ENCODE data around the gene KCNIP1.

KCNIP1 gene

GRCh38 chr5:170622933-170623332 is 119.1 kb downstream of the KCNIP1 start:
- no peak overlapping the region for H3K9ac ChIP-seq (ENCODE audit: low read length)
- H3K27me3 ChIP-seq (ENCODE audit: control insufficient read depth, insufficient read depth, low read length): no peaks in the 10 kb centered on the region
- no peaks in the 10 kb centered on the region for H3K4me1 ChIP-seq (ENCODE audit: control insufficient read depth, insufficient read depth, low read length)
- H3K9me3 ChIP-seq (ENCODE audit: control insufficient read depth, low read length): no peaks in the 10 kb centered on the region
- H3K36me3 ChIP-seq (ENCODE audit: control insufficient read depth, insufficient read depth, low read length): no peaks in the 10 kb centered on the region
- H3K4me3 ChIP-seq (ENCODE audit: low read length): no peak overlapping the region

- Histone ChIP-seq H3K36me3 (ENCODE audit: control insufficient read depth, insufficient read depth, low read length) (no peaks in the 10 kb centered on the region), H3K27me3 (ENCODE audit: control insufficient read depth, insufficient read depth, low read length) (no peaks in the 10 kb centered on the region), H3K9me3 (ENCODE audit: control insufficient read depth, low read length) (no peaks in the 10 kb centered on the region), H3K4me3 (ENCODE audit: low read length) (no peak overlapping the region), H3K4me1 (ENCODE audit: control insufficient read depth, insufficient read depth, low read length) (no peaks in the 10 kb centered on the region), H3K9ac (ENCODE audit: low read length) (no peak overlapping the region)
Measured at GRCh38 chr5:170623576-170624181, 119.9 kb downstream of the KCNIP1 start.

- Histone ChIP-seq H3K36me3 (ENCODE audit: control insufficient read depth, insufficient read depth, low read length) (no peaks in the 10 kb centered on the region), H3K4me3 (ENCODE audit: low read length) (no peak overlapping the region)
Measured at GRCh38 chr5:170625221-170626165, 121.7 kb downstream of the KCNIP1 start.

GRCh38 chr5:170626507-170627150 is 122.8 kb downstream of the KCNIP1 start:
- no peaks in the 10 kb centered on the region for H3K27me3 ChIP-seq (ENCODE audit: control insufficient read depth, insufficient read depth, low read length)
- no peak overlapping the region for H3K9ac ChIP-seq (ENCODE audit: low read length)
- no peaks in the 10 kb centered on the region for H3K4me1 ChIP-seq (ENCODE audit: control insufficient read depth, insufficient read depth, low read length)
- no peak overlapping the region for H3K4me3 ChIP-seq (ENCODE audit: low read length)
- no peaks in the 10 kb centered on the region for H3K9me3 ChIP-seq (ENCODE audit: control insufficient read depth, low read length)
- H3K36me3 ChIP-seq (ENCODE audit: control insufficient read depth, insufficient read depth, low read length): no peaks in the 10 kb centered on the region

More at GRCh38 chr5:170625221-170626165, 121.7 kb downstream of the KCNIP1 start:
- no peak overlapping the region for H3K9ac ChIP-seq (ENCODE audit: low read length)
- no peaks in the 10 kb centered on the region for H3K27me3 ChIP-seq (ENCODE audit: control insufficient read depth, insufficient read depth, low read length)
- no peaks in the 10 kb centered on the region for H3K9me3 ChIP-seq (ENCODE audit: control insufficient read depth, low read length)
- no peaks in the 10 kb centered on the region for H3K4me1 ChIP-seq (ENCODE audit: control insufficient read depth, insufficient read depth, low read length)

GRCh38 chr5:170627271-170627670 is 123.5 kb downstream of the KCNIP1 start:
- H3K9me3 ChIP-seq (ENCODE audit: control insufficient read depth, low read length): no peaks in the 10 kb centered on the region
- no peak overlapping the region for H3K9ac ChIP-seq (ENCODE audit: low read length)
- H3K27me3 ChIP-seq (ENCODE audit: control insufficient read depth, insufficient read depth, low read length): peaks cover 5% of the 10 kb centered on the region
- no peaks in the 10 kb centered on the region for H3K4me1 ChIP-seq (ENCODE audit: control insufficient read depth, insufficient read depth, low read length)
- no peak overlapping the region for H3K4me3 ChIP-seq (ENCODE audit: low read length)
- no peaks in the 10 kb centered on the region for H3K36me3 ChIP-seq (ENCODE audit: control insufficient read depth, insufficient read depth, low read length)

GRCh38 chr5:170628028-170628427 is 124.2 kb downstream of the KCNIP1 start:
- Histone ChIP-seq H3K9ac (ENCODE audit: low read length) (no peak overlapping the region), H3K4me1 (ENCODE audit: control insufficient read depth, insufficient read depth, low read length) (peaks cover 2% of the 10 kb centered on the region), H3K27me3 (ENCODE audit: control insufficient read depth, insufficient read depth, low read length) (peaks cover 10% of the 10 kb centered on the region), H3K4me3 (ENCODE audit: low read length) (no peak overlapping the region), H3K9me3 (ENCODE audit: control insufficient read depth, low read length) (no peaks in the 10 kb centered on the region), H3K36me3 (ENCODE audit: control insufficient read depth, insufficient read depth, low read length) (no peaks in the 10 kb centered on the region)

- peaks cover 5% of the 10 kb centered on the region for H3K4me1 ChIP-seq (ENCODE audit: control insufficient read depth, insufficient read depth, low read length)
- H3K9me3 ChIP-seq (ENCODE audit: control insufficient read depth, low read length): no peaks in the 10 kb centered on the region
- H3K36me3 ChIP-seq (ENCODE audit: control insufficient read depth, insufficient read depth, low read length): no peaks in the 10 kb centered on the region
- H3K27me3 ChIP-seq (ENCODE audit: control insufficient read depth, insufficient read depth, low read length): peaks cover 10% of the 10 kb centered on the region
- H3K9ac ChIP-seq (ENCODE audit: low read length): no peak overlapping the region
- H3K4me3 ChIP-seq (ENCODE audit: low read length): no peak overlapping the region
Measured at GRCh38 chr5:170628691-170629565, 125.1 kb downstream of the KCNIP1 start.

- Histone ChIP-seq H3K27me3 (ENCODE audit: control insufficient read depth, insufficient read depth, low read length) (peaks cover 10% of the 10 kb centered on the region), H3K9ac (ENCODE audit: low read length) (no peak overlapping the region), H3K4me3 (ENCODE audit: low read length) (no peak overlapping the region), H3K36me3 (ENCODE audit: control insufficient read depth, insufficient read depth, low read length) (no peaks in the 10 kb centered on the region), H3K9me3 (ENCODE audit: control insufficient read depth, low read length) (no peaks in the 10 kb centered on the region), H3K4me1 (ENCODE audit: control insufficient read depth, insufficient read depth, low read length) (peaks cover 5% of the 10 kb centered on the region)
Measured at GRCh38 chr5:170629566-170630175, 125.9 kb downstream of the KCNIP1 start.

- H3K27me3 ChIP-seq (ENCODE audit: control insufficient read depth, insufficient read depth, low read length): peaks cover 10% of the 10 kb centered on the region
- H3K9ac ChIP-seq (ENCODE audit: low read length): no peak overlapping the region
- no peaks in the 10 kb centered on the region for H3K36me3 ChIP-seq (ENCODE audit: control insufficient read depth, insufficient read depth, low read length)
- no peaks in the 10 kb centered on the region for H3K9me3 ChIP-seq (ENCODE audit: control insufficient read depth, low read length)
- no peak overlapping the region for H3K4me3 ChIP-seq (ENCODE audit: low read length)
- H3K4me1 ChIP-seq (ENCODE audit: control insufficient read depth, insufficient read depth, low read length): peaks cover 5% of the 10 kb centered on the region
Measured at GRCh38 chr5:170630226-170630625, 126.4 kb downstream of the KCNIP1 start.

- peaks cover 10% of the 10 kb centered on the region for H3K27me3 ChIP-seq (ENCODE audit: control insufficient read depth, insufficient read depth, low read length)
- H3K4me1 ChIP-seq (ENCODE audit: control insufficient read depth, insufficient read depth, low read length): peaks cover 5% of the 10 kb centered on the region
- H3K9ac ChIP-seq (ENCODE audit: low read length): no peak overlapping the region
- no peak overlapping the region for H3K4me3 ChIP-seq (ENCODE audit: low read length)
- H3K36me3 ChIP-seq (ENCODE audit: control insufficient read depth, insufficient read depth, low read length): no peaks in the 10 kb centered on the region
- no peaks in the 10 kb centered on the region for H3K9me3 ChIP-seq (ENCODE audit: control insufficient read depth, low read length)
Measured at GRCh38 chr5:170630711-170631141, 126.9 kb downstream of the KCNIP1 start.
